A673 (cell line): ENCODE results near the gene MAP3K19. TPM values are rescaled to one million over a fixed set of nuclear protein-coding genes. Genes with fewer than 3 reads are reported as not detected.

Experiments
- BruUV-seq: library from RNA; stranded (reverse); fragments of 400-500 nt; replicated peaks from 2 replicates; lab custom pipeline; 2021; lab: Mats Ljungman, UMichigan
- CTCF ChIA-PET: fragments of 300-600 bp; sonication (Branson Sonifier 250); formaldehyde crosslinking; loops from one replicate; lab custom pipeline; 2022; ENCODE audit warnings: antibody characterized with exemption; lab: Charles Lee
- POLR2A ChIA-PET: fragments of 300-600 bp; sonication (Branson Sonifier 250); formaldehyde crosslinking; loops from one replicate; lab custom pipeline; 2022; ENCODE audit warnings: antibody characterized with exemption; ENCODE audit not compliant: low non-redundant PET; lab: Charles Lee
- DNase-seq: peaks from one replicate; pipeline ENCODE4 v3.0.0-alpha.2; 2015; ENCODE audit warnings: low spot score
- H3K27ac ChIP-seq: fragments of 200-600 bp; sonication (generic); 2 replicates; pipeline ENCODE4 v1.5.1; 2016; ENCODE audit warnings: mixed run types, low read depth, mild to moderate bottlenecking, mixed read lengths, antibody characterized with exemption, low read length; ENCODE audit not compliant: poor library complexity, severe bottlenecking
- H3K27me3 ChIP-seq: fragments of 200-600 bp; sonication (generic); replicated peaks from 2 replicates; pipeline ENCODE4 v1.6.1; 2017; ENCODE audit warnings: mixed run types, low read depth, mild to moderate bottlenecking, mixed read lengths, antibody characterized with exemption, low read length; ENCODE audit not compliant: insufficient read depth, poor library complexity
- H3K36me3 ChIP-seq: fragments of 200-600 bp; sonication (generic); 2 replicates; pipeline ENCODE4 v1.6.1; 2016; ENCODE audit warnings: mixed run types, mild to moderate bottlenecking, mixed read lengths, antibody characterized with exemption, low read length; ENCODE audit not compliant: insufficient read depth, poor library complexity, severe bottlenecking
- H3K4me1 ChIP-seq: fragments of 200-600 bp; sonication (generic); 2 replicates; pipeline ENCODE4 v1.6.1; 2017; ENCODE audit warnings: mixed run types, mild to moderate bottlenecking, mixed read lengths, antibody characterized with exemption, low read length; ENCODE audit not compliant: insufficient read depth, poor library complexity, severe bottlenecking
- H3K4me3 ChIP-seq: fragments of 200-600 bp; sonication (generic); 2 replicates; pipeline ENCODE4 v1.5.1; 2016; ENCODE audit warnings: low read depth, mixed run types, mild to moderate bottlenecking, mixed read lengths, low read length; ENCODE audit not compliant: poor library complexity, severe bottlenecking
- H3K9me3 ChIP-seq: fragments of 200-600 bp; sonication (generic); 2 replicates; pipeline ENCODE4 v1.6.1; 2016; ENCODE audit warnings: mixed run types, low read depth, mild to moderate bottlenecking, mixed read lengths, antibody characterized with exemption, low read length; ENCODE audit not compliant: poor library complexity, severe bottlenecking
- EZH2 ChIP-seq: fragments of 200-600 bp; sonication (generic); IDR thresholded peaks from 2 replicates; pipeline ENCODE4 v1.6.1; 2017; ENCODE audit warnings: borderline replicate concordance, low read depth, mild to moderate bottlenecking, mixed read lengths, antibody characterized with exemption, low read length; ENCODE audit not compliant: poor library complexity, severe bottlenecking
- intact Hi-C: fragments of 100-400 bp; cut with micrococcal nuclease; formaldehyde crosslinking; loops from one replicate; pipeline ENCODE4 v1.10.0; 2022; ENCODE audit not compliant: unreplicated experiment
- total RNA-seq: library from RNA; stranded (reverse); gene quantifications from 2 replicates; pipeline ENCODE4 v1.2.3, GENCODE V29; 2021
- TF ChIP-seq, protein P1 (sequence below): fragments of 300-800, 200-600 bp; sonication (generic); conservative IDR thresholded peaks from 2 replicates; pipeline ENCODE4 v1.5.1; 2017; ENCODE audit warnings: low read depth, mild to moderate bottlenecking, antibody characterized with exemption, low read length, moderate library complexity, mixed read lengths

The MAP3K19 gene
- total RNA-seq, 1 experiment from 2014 or later, result not detected

DNA sequence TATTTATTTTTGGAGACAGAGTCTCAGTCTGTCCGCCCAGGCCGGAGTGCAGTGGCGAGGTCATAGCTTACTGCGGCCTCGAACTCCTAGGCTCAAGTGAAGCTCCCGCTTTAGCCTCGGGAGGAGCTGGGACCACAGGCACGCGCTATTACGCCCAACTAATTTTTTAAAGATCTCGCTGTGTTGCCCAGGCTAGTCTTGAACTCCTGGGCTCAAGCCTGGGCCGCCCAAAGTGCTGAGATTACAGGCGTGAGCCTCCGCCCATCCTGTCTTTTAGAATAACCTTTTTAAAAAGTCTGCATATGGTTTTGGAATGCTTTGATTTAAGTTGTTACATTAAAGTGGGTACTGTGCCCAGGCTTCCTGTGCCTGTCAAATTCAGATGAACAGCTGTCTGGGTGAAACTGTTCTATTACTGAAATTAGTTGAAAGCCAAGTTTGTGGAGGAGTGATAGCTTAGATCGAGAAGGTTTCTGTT is 5.8 kb upstream of the MAP3K19 start:
- CTCF ChIA-PET, result no interaction called here
- no TSS peak for BruUV-seq
- Histone ChIP-seq H3K4me3 (peak overlapping the region; percentile 82), H3K36me3 (peaks cover 6% of the 10 kb centered on the region), H3K9me3 (no peaks in the 10 kb centered on the region), H3K27me3 (no peaks in the 10 kb centered on the region), H3K4me1 (peaks cover 28% of the 10 kb centered on the region), H3K27ac (peak overlapping the region; percentile 94)
- POLR2A ChIA-PET, result interaction anchor here (0.7 kb wide), 1 partner anchor 616 kb away, joined by 4 read pairs; no protein-coding TSS in a partner anchor
- TF ChIP-seq, protein P1, sequence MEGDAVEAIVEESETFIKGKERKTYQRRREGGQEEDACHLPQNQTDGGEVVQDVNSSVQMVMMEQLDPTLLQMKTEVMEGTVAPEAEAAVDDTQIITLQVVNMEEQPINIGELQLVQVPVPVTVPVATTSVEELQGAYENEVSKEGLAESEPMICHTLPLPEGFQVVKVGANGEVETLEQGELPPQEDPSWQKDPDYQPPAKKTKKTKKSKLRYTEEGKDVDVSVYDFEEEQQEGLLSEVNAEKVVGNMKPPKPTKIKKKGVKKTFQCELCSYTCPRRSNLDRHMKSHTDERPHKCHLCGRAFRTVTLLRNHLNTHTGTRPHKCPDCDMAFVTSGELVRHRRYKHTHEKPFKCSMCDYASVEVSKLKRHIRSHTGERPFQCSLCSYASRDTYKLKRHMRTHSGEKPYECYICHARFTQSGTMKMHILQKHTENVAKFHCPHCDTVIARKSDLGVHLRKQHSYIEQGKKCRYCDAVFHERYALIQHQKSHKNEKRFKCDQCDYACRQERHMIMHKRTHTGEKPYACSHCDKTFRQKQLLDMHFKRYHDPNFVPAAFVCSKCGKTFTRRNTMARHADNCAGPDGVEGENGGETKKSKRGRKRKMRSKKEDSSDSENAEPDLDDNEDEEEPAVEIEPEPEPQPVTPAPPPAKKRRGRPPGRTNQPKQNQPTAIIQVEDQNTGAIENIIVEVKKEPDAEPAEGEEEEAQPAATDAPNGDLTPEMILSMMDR, result no peak
- no peak for TF ChIP-seq EZH2
- DNase-seq, result no peak
- intact Hi-C loops, result loop anchor here (5.0 kb wide), 1 partner anchor 479 kb away; the partner anchor contains the start of genes R3HDM1 and ZRANB3

DNA sequence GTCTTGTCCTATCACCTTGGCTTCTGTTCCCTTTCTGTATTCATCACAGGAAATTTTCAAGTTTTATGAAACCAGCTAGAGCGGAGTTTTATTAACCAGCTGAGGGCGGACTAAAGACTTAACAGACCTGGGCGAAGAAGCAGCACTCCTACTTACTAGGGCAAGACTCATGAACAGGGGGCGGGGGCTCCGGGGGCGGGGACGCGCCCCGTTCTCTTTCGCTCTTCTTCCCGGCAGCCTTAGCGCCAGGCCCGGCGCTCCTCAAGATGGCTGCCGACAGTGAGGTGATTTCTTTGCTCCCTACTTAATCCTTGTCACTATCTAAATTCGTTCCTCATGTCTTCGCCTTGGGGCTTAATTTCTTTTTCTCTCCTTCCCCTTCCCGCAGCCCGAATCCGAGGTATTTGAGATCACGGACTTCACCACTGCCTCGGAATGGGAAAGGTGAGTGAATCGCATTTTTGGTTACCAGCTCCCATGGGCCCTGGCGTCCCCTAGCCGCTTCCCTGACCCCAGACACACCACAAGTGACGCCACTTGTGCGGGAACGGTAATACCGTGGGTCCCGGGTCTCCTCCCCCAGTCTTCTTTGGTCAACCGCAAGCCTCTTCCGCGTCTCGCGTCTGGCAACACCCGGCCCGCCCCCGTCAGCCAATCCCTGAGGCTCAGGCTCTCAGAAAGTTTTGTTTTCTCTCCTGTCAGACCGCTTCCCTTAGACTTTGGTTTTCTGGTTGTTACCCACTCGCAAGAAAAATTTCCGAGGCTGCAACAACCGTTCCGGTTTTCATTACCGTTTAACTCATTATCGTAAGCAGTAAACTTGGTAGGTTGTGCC is 5.0 kb upstream of the MAP3K19 start, which contains the start of gene RAB3GAP1:
TSS of gene RAB3GAP1 (plus strand) at position 251 of the 835 bp plus-strand sequence. CDS start at position 267, 16 bp downstream.
- ChIA-PET CTCF (interaction anchor here (0.8 to 1.0 kb wide), 2 partner anchors 48 to 116 kb away, joined by 6 read pairs; no protein-coding TSS in a partner anchor), POLR2A (interaction anchor here (0.6 kb wide), 1 partner anchor 63 kb away, joined by 10 read pairs; no protein-coding TSS in a partner anchor)
- Histone ChIP-seq H3K27ac (peak within 1 kb of the TSS; percentile 94), H3K4me1 (peaks cover 28% of the 10 kb centered on the region), H3K4me3 (peak within 1 kb of the TSS; percentile 82), H3K9me3 (no peaks in the 10 kb centered on the region), H3K36me3 (peaks cover 6% of the 10 kb centered on the region), H3K27me3 (no peaks in the 10 kb centered on the region)
- peak; percentile 91 for DNase-seq
- intact Hi-C loops, result loop anchor here (5.0 kb wide), 1 partner anchor 480 kb away; the partner anchor contains the start of genes R3HDM1 and ZRANB3
- no TSS peak for BruUV-seq
- no peak for TF ChIP-seq EZH2
- TF ChIP-seq, protein P1, result no peak

DNA sequence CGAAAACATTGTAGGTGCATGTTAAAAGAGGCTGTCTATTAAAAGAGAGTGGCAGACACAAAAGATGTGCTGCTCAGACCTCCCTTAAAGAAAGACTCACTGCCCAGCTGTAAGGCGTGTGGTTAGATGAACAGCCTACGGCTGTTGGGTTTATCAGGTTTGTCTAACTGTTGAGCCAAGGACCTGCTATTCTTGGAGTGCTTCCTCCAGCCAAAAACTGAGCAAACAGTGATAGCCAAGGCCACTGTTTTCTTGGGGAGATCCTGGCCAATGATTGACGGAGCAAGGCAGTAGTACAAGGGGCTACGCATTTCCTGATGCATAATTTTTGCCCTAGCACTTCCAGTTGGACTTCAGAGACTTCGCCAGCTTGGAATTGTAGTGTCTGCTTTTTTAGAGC is 3.4 kb upstream of the MAP3K19 start:
- H3K27ac ChIP-seq, result no peak overlapping the region
- no peaks in the 10 kb centered on the region for H3K27me3 ChIP-seq
- no TSS peak for BruUV-seq
- H3K4me3 ChIP-seq, result no peak overlapping the region
- no peaks in the 10 kb centered on the region for H3K9me3 ChIP-seq
- POLR2A ChIA-PET, result interaction anchor here (0.6 kb wide), 1 partner anchor 1856 kb away, joined by 3 read pairs; no protein-coding TSS in a partner anchor
- CTCF ChIA-PET, result interaction anchor here (0.7 kb wide), 1 partner anchor 764 kb away, joined by 4 read pairs; no protein-coding TSS in a partner anchor
- no peak for TF ChIP-seq EZH2
- TF ChIP-seq, protein P1, result no peak
- intact Hi-C loops, result loop anchor here (5.0 kb wide), 1 partner anchor 482 kb away; the partner anchor contains the start of genes R3HDM1 and ZRANB3
- peaks cover 20% of the 10 kb centered on the region for H3K4me1 ChIP-seq
- H3K36me3 ChIP-seq, result no peaks in the 10 kb centered on the region
- no peak for DNase-seq
